ENCODE results near the gene NTN3.
"Not testable (repeated sequence)": the region's sequence is repeated elsewhere in the genome, so short reads cannot be mapped to it uniquely, and the experiment has no call there.

NTN3 gene

DNA sequence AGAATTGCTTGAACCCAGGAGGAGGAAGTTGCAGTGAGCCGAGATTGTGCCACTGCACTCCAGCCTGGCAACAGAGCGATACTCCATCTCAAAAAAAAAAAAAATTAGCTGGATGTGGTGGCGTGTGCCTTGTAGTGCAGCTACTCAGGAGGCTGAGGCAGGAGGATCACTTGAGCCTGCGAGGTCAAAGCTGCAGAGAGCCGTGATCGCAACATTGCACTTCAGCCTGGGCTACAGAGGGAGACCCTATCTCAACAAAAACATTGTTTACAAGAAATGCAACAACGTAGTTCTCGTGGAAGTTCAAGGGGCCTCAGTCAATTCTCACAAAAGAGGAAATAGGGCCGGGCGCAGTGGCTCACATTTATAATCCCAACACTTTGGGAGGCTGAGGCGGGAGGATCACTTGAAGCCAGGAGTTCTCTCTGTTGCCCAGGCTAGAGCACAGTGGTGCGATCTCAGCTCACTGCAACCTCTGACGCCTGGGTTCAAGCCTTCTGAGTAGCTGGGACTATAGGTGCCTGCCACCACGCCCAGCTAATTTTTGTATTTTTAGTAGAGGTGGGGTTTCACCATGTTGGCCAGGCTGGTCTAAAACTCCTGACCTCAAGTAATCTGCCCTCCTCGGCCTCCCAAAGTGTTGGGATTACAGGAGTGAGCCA lies 29.8 kb upstream of the NTN3 start:
- DNase-seq (ENCODE audit: low read depth), result not testable (repeated sequence)

DNA sequence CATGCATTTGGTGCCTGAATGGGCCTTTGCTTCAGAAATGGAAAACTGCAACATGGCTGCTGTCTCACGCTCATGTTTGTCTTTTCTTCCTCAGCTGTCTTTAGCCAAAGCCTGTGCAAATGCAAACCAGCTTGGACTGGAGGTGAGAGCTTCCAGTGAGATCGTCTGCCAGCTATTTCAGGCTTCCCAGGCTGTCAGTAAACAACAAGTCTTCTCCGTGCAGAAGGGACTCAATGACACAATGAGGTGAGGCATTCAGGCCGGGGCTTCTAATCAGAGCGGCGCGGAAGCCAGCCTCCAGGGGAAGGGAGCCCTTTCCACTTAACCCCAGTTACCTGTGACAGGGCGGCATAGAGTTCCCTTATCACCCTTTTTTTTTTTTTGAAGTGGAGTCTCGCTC lies 27.5 kb upstream of the NTN3 start:
- DNase-seq (ENCODE audit: low read depth), result no peak

DNA sequence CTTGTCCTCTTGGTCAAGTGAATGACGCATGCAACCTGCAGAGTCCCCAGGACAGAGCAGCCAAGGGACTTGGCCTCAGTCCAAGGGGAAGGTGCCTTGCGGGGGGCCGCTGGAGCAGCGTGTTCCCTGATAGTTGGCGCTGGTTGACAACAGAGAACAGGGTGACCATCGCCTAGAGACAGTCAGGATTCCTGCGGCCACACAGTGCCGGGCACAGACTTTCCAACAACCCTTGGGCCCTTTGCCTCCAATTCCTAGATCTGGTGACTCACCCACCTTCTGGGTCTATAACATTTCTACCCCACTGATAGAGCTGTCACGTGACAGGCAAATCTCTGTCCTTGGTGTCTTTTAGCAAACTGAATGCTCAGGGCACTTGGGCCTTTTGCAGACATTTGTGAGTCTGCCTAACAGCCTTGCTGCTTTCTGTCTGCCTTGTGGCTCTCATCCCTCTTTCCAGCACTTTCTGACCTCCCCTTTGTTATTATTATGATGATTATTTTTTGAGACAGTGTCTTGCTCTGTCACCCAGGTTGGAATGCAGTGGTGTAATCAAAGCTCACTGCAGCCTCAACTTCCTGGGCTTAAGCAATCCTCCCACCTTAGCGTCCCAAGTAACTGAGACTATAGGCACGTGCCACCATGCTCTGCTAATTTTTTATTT lies 23.0 kb upstream of the NTN3 start:
- no peak for DNase-seq (ENCODE audit: low read depth)

DNA sequence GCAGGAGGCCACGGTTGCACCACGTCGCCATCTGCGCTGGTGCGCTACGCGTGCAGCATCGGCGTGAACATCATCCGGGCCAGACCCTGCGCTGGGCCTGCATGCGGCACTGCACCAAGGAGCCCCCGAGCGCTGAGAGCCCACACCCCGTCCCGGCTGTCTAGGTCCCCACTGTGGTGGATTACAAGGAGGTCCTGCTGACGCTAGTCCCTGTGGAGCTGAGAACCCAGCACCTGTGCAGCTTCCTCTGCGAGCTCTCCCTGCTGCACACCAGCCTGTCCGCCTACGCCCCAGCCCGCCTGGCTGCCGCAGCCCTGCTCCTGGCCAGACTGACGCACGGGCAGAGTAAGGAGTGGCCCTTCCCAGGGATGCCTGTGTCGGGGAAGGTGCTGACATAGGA lies 22.0 kb upstream of the NTN3 start:
- no peak for DNase-seq (ENCODE audit: low read depth)

DNA sequence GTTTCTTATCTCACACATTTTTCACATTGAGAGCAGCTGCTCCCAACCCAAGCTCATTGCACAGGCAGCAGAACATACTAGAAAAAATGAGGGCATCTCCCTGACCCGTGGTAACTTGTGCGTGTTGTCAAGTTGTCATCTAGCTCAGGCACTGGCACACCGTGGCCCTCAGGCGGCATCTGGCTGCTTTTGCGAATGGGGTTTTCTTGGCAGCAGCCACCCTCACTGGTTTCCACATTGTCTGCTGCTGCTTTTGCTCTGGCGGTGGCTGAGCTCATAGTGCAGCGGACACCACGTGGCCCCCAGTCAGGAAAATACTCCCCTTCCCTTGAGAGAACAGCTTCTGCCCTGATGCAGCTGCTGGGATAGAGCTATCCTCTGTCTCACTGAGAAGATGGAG lies 20.6 kb upstream of the NTN3 start:
- DNase-seq (ENCODE audit: low read depth), result no peak

DNA sequence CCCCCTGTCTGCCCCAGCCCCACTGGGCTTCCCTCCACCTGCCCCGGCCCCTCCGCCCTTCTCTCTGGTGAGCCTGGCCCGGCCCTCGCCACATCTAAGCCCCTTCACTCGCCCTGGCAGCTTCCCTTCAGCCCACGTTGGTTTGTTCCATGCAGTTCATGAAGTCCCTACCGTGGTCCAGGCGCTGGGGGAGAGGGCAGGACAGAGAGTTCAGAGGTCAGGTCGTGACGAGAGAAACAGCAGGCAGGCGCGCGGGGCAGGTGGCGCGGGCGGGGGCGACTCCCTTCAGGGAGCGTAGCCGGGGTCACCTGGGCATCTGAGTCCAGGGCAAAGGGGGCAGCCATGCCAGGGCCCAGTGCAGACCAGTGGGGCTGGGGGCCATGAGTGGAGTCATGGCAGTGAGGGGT lies 20.1 kb upstream of the NTN3 start:
- DNase-seq (ENCODE audit: low read depth), result no peak

DNA sequence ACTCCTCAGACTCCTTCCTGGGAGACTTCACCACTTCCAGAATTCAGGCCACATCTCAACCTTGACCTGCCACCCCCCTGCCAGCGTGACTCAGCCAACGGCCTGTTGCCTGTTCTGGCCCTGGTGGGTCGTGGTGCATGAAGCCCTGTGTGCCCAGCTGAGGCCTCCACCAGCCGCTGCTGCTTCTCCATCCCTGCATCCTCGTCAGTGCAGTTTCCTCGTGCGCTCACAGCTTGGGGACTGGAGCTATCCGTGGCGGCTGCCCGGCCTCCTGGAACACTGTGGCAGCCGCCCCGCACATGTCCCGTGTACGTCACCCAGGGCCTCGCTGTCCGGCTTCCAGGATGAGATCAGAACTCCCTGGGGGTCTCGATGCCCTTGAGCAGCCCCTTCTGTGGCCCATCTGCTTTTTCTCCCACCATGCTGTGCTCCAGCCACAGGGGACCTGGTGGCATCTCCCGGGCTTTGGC lies 19.2 kb upstream of the NTN3 start:
- no peak for DNase-seq (ENCODE audit: low read depth)

DNA sequence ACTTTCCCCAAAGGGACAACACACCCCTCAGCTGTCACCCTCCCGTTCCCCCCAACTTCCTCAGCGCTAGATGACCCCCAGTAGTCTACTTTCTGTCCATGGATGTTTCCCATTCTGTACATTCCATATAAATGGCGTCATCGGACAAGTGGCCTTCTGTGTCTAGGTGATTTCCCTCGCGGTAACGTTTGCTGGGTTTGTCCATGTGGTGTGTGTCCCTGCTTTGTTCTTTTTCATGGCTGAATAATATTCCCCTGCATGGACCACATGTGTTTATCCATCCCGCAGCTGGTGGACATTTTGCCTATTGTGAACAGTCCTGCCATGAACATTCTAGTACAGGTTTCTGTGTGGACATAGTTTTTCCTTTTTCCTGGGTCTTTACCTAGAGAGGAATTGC lies 18.4 kb upstream of the NTN3 start:
- no peak for DNase-seq (ENCODE audit: low read depth)

DNA sequence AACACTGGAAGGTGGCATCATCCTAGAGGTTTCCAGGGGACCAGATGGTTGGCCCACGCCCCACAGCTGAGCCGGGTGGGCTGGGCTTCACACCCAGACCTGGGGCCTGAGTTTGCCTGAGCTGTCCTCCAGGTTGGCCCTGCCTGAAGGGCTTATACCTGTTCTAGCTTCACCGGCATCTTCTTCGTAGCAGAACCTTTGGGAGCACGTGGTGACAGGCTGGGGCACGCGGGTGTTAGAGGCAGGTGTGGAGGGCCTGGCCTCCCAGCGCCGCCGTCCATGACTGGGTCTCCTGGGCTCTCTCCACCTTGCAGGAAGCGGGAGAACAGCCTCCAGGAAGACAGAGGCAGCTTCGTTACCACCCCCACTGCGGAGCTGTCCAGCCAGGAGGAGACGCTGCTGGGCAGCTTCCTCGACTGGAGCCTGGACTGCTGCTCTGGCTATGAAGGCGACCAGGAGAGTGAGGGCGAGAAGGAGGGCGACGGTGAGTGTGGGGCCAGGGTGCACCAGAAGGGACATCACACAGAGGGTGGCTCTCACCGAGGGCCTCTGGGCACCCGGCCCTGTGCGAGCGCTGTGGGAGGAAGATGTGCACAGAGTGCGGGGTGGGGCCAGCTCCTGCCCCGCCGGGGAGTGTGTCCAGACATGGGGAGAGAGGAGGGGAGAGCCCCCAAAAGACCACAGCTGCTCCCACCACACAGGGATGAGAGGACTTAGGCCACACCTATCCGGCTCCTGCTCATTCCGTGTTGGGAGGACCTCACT lies 15.8 kb upstream of the NTN3 start:
- DNase-seq (ENCODE audit: low read depth), result no peak

DNA sequence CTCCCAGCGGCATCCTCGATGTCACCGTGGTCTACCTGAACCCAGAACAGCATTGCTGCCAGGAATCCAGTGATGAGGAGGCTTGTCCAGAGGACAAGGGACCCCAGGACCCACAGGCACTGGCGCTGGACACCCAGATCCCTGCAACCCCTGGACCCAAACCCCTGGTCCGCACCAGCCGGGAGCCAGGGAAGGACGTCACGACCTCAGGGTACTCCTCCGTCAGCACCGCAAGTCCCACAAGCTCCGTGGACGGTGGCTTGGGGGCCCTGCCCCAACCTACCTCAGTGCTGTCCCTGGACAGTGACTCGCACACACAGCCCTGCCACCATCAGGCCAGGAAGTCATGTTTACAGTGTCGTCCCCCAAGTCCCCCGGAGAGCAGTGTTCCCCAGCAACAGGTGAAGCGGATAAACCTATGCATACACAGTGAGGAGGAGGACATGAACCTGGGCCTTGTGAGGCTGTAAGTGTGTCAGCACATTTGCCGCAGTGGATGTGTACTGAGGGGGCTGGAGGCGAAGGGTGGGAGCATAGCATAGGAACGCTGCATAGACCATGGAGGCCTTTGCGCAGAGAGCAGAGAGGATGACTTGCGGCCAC lies 14.4 kb upstream of the NTN3 start:
- DNase-seq (ENCODE audit: low read depth), result no peak

DNA sequence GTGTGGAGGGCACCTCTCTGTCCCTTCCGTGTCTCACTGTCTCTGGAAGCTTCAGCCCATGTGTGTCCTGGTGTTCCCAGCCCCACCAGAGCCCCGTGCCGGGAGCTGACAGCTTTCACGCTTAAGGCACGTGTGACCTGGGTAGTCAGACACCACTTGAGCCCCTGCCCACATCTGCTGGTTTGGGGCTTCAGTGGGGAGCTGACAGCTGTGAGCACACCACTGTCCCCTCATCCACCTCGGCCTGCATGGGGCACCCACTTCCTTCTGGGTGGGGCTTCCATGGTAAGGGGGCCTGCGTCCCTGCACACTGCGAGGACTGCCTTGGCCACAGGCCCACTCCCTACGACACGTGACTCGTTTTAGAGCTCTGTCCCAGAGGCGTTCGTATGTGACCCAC lies 13.8 kb upstream of the NTN3 start:
- no peak for DNase-seq (ENCODE audit: low read depth)

DNA sequence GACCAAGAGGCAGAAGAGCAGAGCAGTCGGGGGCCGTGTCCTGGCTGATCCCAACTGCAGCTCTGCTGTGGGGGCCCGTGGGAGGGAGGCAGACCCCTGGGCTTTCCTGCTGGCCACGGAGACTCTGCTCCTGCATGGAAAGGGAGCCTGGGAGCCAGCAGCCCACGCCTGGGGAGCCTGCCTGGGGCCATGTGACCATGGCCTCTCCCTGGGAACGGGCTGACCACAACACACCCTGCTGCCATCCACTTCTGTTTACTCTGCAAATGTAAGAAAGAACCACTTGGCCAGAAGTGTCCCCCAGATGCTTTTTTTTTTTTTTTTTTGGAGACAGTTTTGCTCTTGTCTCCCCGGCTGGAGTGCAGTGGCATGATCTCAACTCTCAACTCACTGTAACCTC lies 13.2 kb upstream of the NTN3 start:
- DNase-seq (ENCODE audit: low read depth), result no peak

DNA sequence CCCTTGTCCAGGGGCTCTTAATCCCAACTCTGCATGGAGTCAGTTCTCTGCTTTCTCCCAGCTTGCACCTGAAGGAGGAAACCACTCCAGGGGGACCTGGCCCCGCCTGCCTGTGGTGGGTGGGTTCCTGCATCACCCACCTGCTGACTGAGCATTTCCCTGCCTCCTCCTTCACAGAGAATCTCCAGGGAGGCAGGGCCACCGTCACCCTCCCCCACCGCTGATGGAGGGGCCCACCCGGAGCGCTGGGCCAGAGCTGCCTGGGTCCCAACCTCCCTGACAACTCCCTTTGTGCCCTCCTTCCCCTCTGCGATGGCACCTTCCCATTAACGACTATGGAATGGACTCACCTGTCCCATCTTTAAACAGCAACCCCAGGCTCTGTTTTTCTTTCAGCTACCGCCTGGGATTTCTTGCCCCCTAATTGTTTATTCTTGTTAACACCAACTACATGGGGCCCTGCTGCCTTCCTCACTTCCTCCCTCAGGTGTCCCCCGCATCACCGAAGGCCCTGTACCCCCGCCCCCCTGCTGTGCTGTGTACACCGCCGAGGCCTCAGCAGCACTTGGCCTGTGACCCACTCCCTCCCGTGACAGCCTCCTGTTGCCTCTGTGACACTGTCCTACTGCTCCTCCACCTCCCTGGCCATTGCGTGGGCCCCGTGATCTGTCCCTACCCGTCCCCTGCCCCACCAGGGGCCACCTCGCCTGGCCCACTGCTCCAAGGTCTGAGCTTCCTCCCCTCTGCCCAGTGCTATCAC lies 12.0 kb upstream of the NTN3 start:
- no peak for DNase-seq (ENCODE audit: low read depth)

DNA sequence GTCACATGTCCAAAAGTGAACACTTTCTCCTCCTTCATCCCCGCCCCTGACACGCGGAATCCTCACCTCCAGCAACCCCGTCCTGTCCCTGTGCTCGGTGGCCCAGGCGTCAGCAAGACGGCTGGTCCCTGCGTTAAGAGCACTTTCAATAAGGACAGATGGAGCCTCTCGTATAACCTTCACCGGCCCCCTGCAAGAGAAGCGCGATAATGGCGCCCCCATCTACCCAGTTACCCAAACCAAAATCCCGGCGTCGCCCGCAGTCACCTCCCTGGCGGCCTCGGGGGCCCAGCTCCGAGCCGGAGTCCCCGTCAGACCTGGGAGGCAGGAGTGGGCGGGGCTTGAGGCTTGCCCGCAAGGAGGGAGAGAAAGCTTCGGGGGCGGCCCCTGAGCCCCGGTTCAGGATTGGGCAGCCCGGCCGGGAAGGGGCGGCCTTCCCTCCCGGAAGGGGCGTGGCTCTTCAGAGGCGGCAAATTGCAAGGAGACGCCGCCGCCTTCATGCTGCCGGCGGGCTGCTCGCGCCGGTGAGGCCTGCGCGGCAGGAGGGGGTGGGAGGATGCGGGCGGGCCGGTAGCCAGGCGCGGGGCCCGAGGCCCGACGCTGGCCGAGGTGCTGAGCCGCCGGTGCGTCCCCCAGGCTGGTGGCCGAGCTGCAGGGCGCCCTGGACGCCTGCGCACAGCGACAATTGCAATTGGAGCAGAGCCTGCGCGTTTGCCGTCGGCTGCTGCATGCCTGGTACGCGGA lies 11.3 kb upstream of the NTN3 start, which contains the start of gene TEDC2:
TEDC2 (plus strand) TSS at position 463 of the 744 bp plus-strand sequence; CDS start at position 499, 36 bp downstream.
- peak; percentile 86 for DNase-seq (ENCODE audit: low read depth)

DNA sequence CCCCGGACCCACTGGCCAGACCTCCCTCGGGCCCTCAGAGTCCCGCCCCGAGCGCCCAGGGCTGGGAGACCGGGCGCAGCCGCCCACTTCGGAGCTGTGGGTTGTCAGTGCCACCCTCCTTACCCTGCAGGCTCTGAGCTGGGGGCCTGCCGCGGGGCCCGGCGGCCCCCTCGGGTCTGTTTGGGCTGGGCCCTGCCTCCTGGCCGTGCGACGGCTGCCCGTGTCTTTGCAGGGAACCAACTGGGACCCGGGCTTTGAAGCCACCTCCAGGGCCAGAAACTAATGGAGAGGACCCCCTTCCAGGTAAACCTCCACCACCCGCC lies 10.7 kb upstream of the NTN3 start:
- DNase-seq (ENCODE audit: low read depth), result no peak

DNA sequence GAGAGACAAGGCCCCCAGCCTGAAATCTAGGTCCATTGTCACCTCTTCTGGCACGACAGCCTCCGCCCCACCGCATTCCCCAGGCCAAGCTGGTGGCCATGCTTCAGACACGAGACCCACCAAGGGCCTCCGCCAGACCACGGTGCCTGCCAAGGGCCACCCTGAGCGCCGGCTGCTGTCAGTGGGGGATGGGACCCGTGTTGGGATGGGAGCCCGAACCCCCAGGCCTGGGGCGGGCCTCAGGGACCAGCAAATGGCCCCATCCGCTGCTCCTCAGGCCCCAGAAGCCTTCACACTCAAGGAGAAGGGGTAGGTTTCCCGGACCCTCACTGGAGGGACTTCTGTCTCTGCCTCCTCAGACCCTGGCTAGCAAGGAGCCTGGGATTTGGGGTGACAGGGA lies 10.2 kb upstream of the NTN3 start:
- DNase-seq (ENCODE audit: low read depth), result no peak

DNA sequence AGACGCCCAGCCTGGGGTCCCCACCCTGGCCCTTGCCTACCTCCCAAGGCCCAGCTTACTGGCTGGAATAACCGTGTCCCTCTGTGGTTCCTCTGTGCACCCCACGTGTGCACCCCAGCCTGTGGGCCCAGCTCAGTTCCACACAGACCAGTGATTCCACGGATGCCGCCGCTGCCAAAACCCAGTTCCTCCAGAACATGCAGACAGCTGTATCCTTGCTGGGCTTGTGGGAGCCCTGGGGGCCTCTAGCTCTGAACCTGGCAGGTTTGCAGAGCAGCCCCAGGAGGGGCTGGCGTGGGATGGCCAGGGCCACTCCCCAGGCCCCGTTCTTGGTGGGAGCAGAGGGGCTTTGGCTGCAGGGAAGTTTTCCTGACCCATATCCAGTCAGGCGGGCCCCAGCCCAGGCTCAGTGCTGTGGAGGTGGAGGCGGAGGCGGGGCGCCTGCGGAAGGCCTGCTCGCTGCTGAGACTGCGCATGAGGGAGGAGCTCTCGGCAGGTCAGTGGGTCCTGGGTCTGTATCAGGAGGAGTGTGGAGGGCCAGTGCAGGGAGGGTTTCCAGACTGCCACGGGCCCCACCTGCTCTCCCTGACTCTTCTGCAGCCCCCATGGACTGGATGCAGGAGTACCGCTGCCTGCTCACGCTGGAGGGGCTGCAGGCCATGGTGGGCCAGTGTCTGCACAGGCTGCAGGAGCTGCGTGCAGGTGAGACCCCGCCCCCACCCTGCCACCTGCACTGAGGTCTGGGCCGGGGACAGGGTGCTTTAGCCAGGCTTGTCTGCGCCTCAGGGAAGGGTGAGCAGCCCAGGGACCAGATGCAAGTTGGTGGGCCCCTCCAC lies 8.8 kb upstream of the NTN3 start:
- no peak for DNase-seq (ENCODE audit: low read depth)

DNA sequence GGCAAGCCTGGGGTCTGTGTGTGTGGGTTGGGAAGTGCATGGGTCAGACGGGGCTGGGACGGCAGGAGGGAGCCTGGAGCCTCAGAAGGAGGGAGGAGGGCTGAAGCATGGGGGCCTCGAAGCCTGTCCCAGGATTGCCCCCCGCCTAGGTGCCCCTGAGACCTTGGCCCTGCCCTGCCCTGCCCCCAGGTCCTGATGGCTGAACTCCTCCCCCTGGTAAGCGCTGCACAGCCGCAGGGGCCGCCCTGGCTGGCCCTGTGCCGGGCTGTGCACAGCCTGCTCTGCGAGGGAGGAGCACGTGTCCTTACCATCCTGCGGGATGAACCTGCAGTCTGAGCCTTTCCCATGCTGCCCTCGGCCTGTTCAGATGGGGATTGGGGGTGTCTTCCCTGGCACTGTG lies 6.8 kb upstream of the NTN3 start:
- DNase-seq (ENCODE audit: low read depth), result no peak

DNA sequence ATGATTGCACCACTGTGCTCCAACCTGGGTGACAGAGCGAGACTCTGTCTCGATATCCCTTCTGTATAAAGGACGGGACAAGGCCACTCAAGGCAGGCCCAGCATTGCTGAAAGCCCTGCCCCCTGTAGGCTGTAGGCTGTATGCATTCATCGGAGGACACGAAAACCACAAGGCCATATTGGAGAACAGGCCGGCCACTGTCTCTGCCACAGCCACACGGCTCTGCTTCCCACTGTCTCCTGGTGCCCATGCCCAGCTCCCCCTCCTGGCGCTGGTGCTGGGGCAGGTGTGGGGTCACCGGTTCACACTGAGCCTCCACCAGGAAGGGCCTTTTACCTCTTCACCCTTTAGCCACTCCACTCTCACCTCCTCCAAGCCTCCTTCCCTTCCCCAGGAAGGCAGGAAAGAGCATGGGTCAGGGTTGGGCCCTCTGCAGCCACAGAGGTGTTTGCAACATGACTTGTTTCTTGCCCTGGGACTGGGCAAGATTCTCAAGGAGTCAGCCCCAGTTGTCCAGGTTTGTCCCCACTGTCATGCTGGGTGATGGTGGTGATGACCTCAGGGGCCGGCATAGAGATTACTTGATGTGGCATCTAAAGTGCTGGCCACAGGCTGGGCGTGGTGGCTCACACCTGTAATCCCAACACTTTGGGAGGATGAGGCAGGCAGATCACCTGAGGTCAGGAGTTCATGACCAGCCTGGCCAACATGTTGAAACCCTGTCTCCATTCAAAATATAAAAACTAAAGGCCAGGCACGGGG lies 5.3 kb upstream of the NTN3 start:
- no peak for DNase-seq (ENCODE audit: low read depth)
